Measurements from ENCODE around the gene HTR3D.

The HTR3D gene

GRCh38 chr3:184085389-184085852 lies 53.9 kb downstream of the HTR3D start:
- ChIA-PET POLR2A (no interaction called here), CTCF (interaction anchor here (0.7 kb wide), 2 partner anchors 12 to 20 kb away, joined by 3 read pairs; no protein-coding TSS in a partner anchor)
- H3K36me3 ChIP-seq (ENCODE audit: control insufficient read depth in 2 of 2, insufficient read depth in 1 of 2, low read length in 2 of 2): no peaks in the 10 kb centered on the region
- no peak overlapping the region for H3K4me3 ChIP-seq (ENCODE audit: low read depth, low read length)
- H3K9me3 ChIP-seq (ENCODE audit: control insufficient read depth, insufficient read depth, low read depth, low read length): no peaks in the 10 kb centered on the region
- H3K27ac ChIP-seq (ENCODE audit: extremely low read depth, low read depth, low read length): no peak overlapping the region
- no peaks in the 10 kb centered on the region for H3K4me1 ChIP-seq (ENCODE audit: control insufficient read depth, insufficient read depth, low read length)
- no peak for TF ChIP-seq ZSCAN23 (tag by site-specific recombination; IDR thresholded peaks at IDR 0.05)
- no peak for TF ChIP-seq ZNF223 (tag by site-specific recombination; IDR thresholded peaks at IDR 0.05)
- no peak for TF ChIP-seq SP7 (tag by site-specific recombination; IDR thresholded peaks at IDR 0.05)
- no peak for TF ChIP-seq SCRT1 (tag by site-specific recombination; IDR thresholded peaks at IDR 0.05; ENCODE audit: borderline replicate concordance)
- no peak for TF ChIP-seq KLF1 (tag by site-specific recombination; IDR thresholded peaks at IDR 0.05)
- no peak for TF ChIP-seq ZNF155 (tag by site-specific recombination; IDR thresholded peaks at IDR 0.05)
- no peak for TF ChIP-seq PRDM2 (tag by site-specific recombination; IDR thresholded peaks at IDR 0.05; ENCODE audit: borderline replicate concordance)
- TF ChIP-seq ZNF211 (tag by site-specific recombination; IDR thresholded peaks at IDR 0.05; ENCODE audit: low read depth): no peak
- no peak for TF ChIP-seq ZNF747 (tag by site-specific recombination; IDR thresholded peaks at IDR 0.05)
- TF ChIP-seq ZNF398 (tag by site-specific recombination; IDR thresholded peaks at IDR 0.05): no peak
- no peak for TF ChIP-seq AEBP2 (tag by site-specific recombination; IDR thresholded peaks at IDR 0.05; ENCODE audit: borderline replicate concordance)
- TF ChIP-seq TRIM28 (IDR thresholded peaks at IDR 0.05; ENCODE audit: borderline replicate concordance, low read length): peak; percentile 92
- TF ChIP-seq BCL6B (tag by site-specific recombination; IDR thresholded peaks at IDR 0.05): no peak
- no peak for TF ChIP-seq ZNF837 (tag by site-specific recombination; IDR thresholded peaks at IDR 0.05)
- TF ChIP-seq ZNF335 (tag by site-specific recombination; conservative IDR thresholded peaks at IDR 0.05): no peak
- TF ChIP-seq ZSCAN16 (tag by site-specific recombination; IDR thresholded peaks at IDR 0.05): no peak
- no peak for TF ChIP-seq PRDM1 (tag by site-specific recombination; IDR thresholded peaks at IDR 0.05)
- TF ChIP-seq ZNF423 (tag by site-specific recombination; IDR thresholded peaks at IDR 0.05): no peak
- no peak for TF ChIP-seq ZNF571 (tag by site-specific recombination; IDR thresholded peaks at IDR 0.05)
- TF ChIP-seq ZNF341 (tag by site-specific recombination; IDR thresholded peaks at IDR 0.05; ENCODE audit: low read depth): no peak
- no peak for TF ChIP-seq ZNF354C (tag by site-specific recombination; IDR thresholded peaks at IDR 0.05; ENCODE audit: borderline replicate concordance, low read depth)
- TF ChIP-seq ZNF280D (tag by site-specific recombination; IDR thresholded peaks at IDR 0.05): 0 out of 2 replicates have a peak, but pooled peaks have one; percentile 35
- TF ChIP-seq KLF17 (tag by site-specific recombination; IDR thresholded peaks at IDR 0.05): no peak
- no peak for TF ChIP-seq YY1 (tag by site-specific recombination; IDR thresholded peaks at IDR 0.05)
- no peak for TF ChIP-seq ZBTB1 (tag by site-specific recombination; IDR thresholded peaks at IDR 0.05)

Data from HEK293 (cell line).